GM12891 (cell line): ENCODE data around the gene SMIM24.

Source experiments
- POLR2A ChIP-seq: IDR thresholded peaks from 2 replicates; pipeline ENCODE4 v1.6.1; 2011; ENCODE audit warnings: low read depth, low read length, control low read depth
- TAF1 ChIP-seq: IDR thresholded peaks from 2 replicates; pipeline ENCODE4 v1.6.1; 2011; ENCODE audit warnings: low read depth, low read length, control low read depth

DNA sequence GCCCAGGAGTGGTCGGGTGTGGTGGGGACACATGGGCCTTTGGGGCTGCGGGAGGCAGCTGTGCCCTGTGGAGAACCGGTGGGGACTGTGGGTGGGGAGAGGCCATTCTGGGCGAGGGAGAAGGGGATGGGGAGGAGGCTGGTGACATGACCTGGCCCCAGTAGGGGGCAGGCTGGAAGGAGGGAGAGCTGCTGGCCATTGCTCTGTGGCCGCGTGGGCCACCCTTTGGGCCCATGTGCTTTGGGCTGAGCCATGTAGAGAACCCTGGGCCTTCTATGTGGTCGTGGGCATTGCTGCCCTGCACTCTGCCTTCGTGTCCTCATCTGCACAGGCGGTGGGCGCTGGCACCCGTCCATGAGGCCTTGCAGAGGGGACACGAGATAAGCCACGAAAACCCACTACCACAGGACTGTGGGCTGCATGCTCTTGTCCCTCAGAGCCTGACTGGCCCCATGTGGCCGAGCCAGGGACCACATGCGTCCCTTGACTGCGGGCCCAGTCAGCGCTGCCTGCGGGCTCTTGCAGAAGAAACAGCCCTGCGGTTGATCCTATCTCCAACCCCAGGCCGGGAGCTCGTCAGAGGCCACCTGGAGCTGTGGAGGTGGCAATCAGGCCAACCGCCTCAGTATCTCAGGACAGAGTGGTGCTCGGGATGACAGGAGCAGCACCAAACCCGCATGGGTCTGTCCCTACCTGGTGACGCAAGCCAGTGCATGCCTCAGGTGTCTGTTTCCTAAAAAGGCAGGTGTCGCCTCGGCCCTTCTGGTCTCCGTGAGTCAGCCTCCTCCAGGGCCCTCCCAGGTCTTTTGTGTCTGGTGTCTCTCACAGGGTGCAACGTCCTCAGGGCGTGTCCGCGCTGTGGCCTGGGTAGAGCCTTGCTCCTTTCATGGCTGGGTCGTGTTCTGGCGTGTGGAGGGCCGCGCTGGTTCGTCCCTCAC lies 40.1 kb upstream of the SMIM24 start:
- no peak for TF ChIP-seq POLR2A
- no peak for TF ChIP-seq TAF1
